GM23248 (cell line): ENCODE measurements around the gene FLAD1. TPM values are rescaled to one million over a fixed set of nuclear protein-coding genes. Genes with fewer than 3 reads are reported as not detected.

ENCODE experiments used
- DNase-seq: peaks from one replicate; pipeline ENCODE4 v3.0.0-alpha.2; 2015
- H2AFZ ChIP-seq: fragments of 200-600 bp; sonication (generic); 2 replicates; pipeline ENCODE4 v1.6.1; 2016; ENCODE audit warnings: antibody characterized with exemption
- H3F3A ChIP-seq: fragments of 200-600 bp; sonication (generic); 2 replicates; pipeline ENCODE4 v1.6.1; 2016; ENCODE audit warnings: mild to moderate bottlenecking, antibody characterized with exemption, mixed run types; ENCODE audit not compliant: insufficient read depth
- H3K27ac ChIP-seq: fragments of 200-600 bp; sonication (generic); 2 replicates; pipeline ENCODE4 v1.5.1; 2016; ENCODE audit warnings: mild to moderate bottlenecking
- H3K27me3 ChIP-seq: fragments of 200-600 bp; sonication (generic); replicated peaks from 2 replicates; pipeline ENCODE4 v1.6.1; 2016; ENCODE audit warnings: mild to moderate bottlenecking; ENCODE audit not compliant: insufficient read depth
- H3K36me3 ChIP-seq: fragments of 200-600 bp; sonication (generic); 2 replicates; pipeline ENCODE4 v1.6.1; 2016; ENCODE audit warnings: low read depth, mild to moderate bottlenecking
- H3K4me1 ChIP-seq: fragments of 200-600 bp; sonication (generic); 2 replicates; pipeline ENCODE4 v1.6.1; 2016; ENCODE audit warnings: mild to moderate bottlenecking; ENCODE audit not compliant: insufficient read depth
- H3K4me2 ChIP-seq: fragments of 200-600 bp; sonication (generic); one replicate; pipeline ENCODE4 v1.6.1; 2016; ENCODE audit warnings: mild to moderate bottlenecking; ENCODE audit not compliant: unreplicated experiment
- H3K4me3 ChIP-seq: fragments of 200-600 bp; sonication (generic); 2 replicates; pipeline ENCODE4 v1.5.1; 2016; ENCODE audit warnings: mild to moderate bottlenecking
- H3K79me2 ChIP-seq: fragments of 200-600 bp; sonication (generic); 2 replicates; pipeline ENCODE4 v1.6.1; 2016; ENCODE audit warnings: mild to moderate bottlenecking; ENCODE audit not compliant: insufficient read depth
- H3K9ac ChIP-seq: fragments of 200-600 bp; sonication (generic); 2 replicates; pipeline ENCODE4 v1.6.1; 2016; ENCODE audit warnings: mild to moderate bottlenecking
- H3K9me2 ChIP-seq: fragments of 200-600 bp; sonication (generic); 2 replicates; pipeline ENCODE4 v1.6.1; 2016; ENCODE audit warnings: mixed run types, mild to moderate bottlenecking, moderate library complexity; ENCODE audit not compliant: insufficient read depth
- H3K9me3 ChIP-seq: fragments of 200-600 bp; sonication (generic); one replicate; pipeline ENCODE4 v1.6.1; 2017; ENCODE audit warnings: low read depth
- H4K20me1 ChIP-seq: fragments of 200-600 bp; sonication (generic); 2 replicates; pipeline ENCODE4 v1.6.0; 2016; ENCODE audit not compliant: insufficient read depth
- EZH2 ChIP-seq: fragments of 200-600 bp; sonication (generic); IDR thresholded peaks from 2 replicates; pipeline ENCODE4 v1.6.1; 2018; ENCODE audit warnings: antibody characterized with exemption, mild to moderate bottlenecking; ENCODE audit not compliant: insufficient read depth, poor library complexity, severe bottlenecking
- EZH2phosphoT487 ChIP-seq: fragments of 200-600 bp; sonication (generic); IDR thresholded peaks from 2 replicates; pipeline ENCODE4 v1.6.1; 2018; ENCODE audit warnings: antibody characterized with exemption, moderate library complexity, mild to moderate bottlenecking, low read depth; ENCODE audit not compliant: insufficient read depth
- WGBS, 2 experiments: methylation state at CpG; one replicate each; pipeline ENCODE4 v1.1.6; 2015 to 2017; ENCODE audit warnings: low lambda C conversion rate in 2 of 2, low coverage in 1 of 2; ENCODE audit errors: missing lambda C conversion rate in 2 of 2; 5-methylcytosine and 5-hydroxymethylcytosine counted together
- in situ Hi-C: fragments of 300-500 bp; cut with MboI; formaldehyde crosslinking; loops from 2 replicates; pipeline ENCODE4 v1.15.0; 2020
- polyA plus RNA-seq: library from polyadenylated mRNA; unstranded; fragments of >200 nt; fragmentation: Nextera tagmentation; extraction: Ambion mirVana; gene quantifications from 2 replicates; pipeline ENCODE4 v1.2.1, GENCODE V29; 2016
- total RNA-seq: library from RNA; depleted of rRNA; stranded (reverse); fragments of >200 nt; shearing (Covaris generic); gene quantifications from 2 replicates; pipeline ENCODE4 v1.2.3, GENCODE V29; 2014

Gene FLAD1
- total and polyA plus RNA-seq, 2 experiments from 2014 or later = 21.3 to 30.2 TPM

GRCh38 chr1:155029513-155030242, 46.5 kb downstream of the FLAD1 start:
- DNase-seq = no peak
- Histone ChIP-seq H3K9me3 (no peaks in the 10 kb centered on the region), H4K20me1 (no peaks in the 10 kb centered on the region), H3K4me2 (no peak overlapping the region), H3K9me2 (no peaks in the 10 kb centered on the region), H3K4me3 (no peak overlapping the region), H3K79me2 (no peaks in the 10 kb centered on the region), H3K9ac (no peak overlapping the region), H3K27ac (no peak overlapping the region), H3K4me1 (no peaks in the 10 kb centered on the region), H3F3A (no peaks in the 10 kb centered on the region), H2AFZ (no peak overlapping the region), H3K27me3 (no peaks in the 10 kb centered on the region), H3K36me3 (no peaks in the 10 kb centered on the region)
- TF ChIP-seq EZH2 (no peak), EZH2phosphoT487 (no peak)
- in situ Hi-C loops = no loop called here
- WGBS, 2 experiments = 55 to 66% methylated on average over 10 to 16 of the region's 16 CpGs

- no peaks in the 10 kb centered on the region for H3K4me1 ChIP-seq
- H3K4me2 ChIP-seq = no peak overlapping the region
- no peaks in the 10 kb centered on the region for H3K9me2 ChIP-seq
- in situ Hi-C loops = no loop called here
- H3K79me2 ChIP-seq = no peaks in the 10 kb centered on the region
- no peaks in the 10 kb centered on the region for H4K20me1 ChIP-seq
- no peaks in the 10 kb centered on the region for H3K27me3 ChIP-seq
- DNase-seq = no peak
- H3K27ac ChIP-seq = no peak overlapping the region
- no peaks in the 10 kb centered on the region for H3F3A ChIP-seq
- H3K36me3 ChIP-seq = no peaks in the 10 kb centered on the region
- TF ChIP-seq EZH2phosphoT487 (no peak), EZH2 (no peak)
- H3K4me3 ChIP-seq = no peak overlapping the region
- no peaks in the 10 kb centered on the region for H3K9me3 ChIP-seq
- H3K9ac ChIP-seq = no peak overlapping the region
- H2AFZ ChIP-seq = no peak overlapping the region
- WGBS, 2 experiments = 84 to 87% methylated on average over 13 of the region's 15 CpGs
These were observed 47.2 kb downstream of the FLAD1 start for GRCh38 chr1:155030243-155030795.

- Histone ChIP-seq H3K9me3 (no peaks in the 10 kb centered on the region), H3K27me3 (no peaks in the 10 kb centered on the region), H2AFZ (no peak overlapping the region), H3K4me1 (no peaks in the 10 kb centered on the region), H3K9me2 (no peaks in the 10 kb centered on the region), H4K20me1 (no peaks in the 10 kb centered on the region), H3F3A (no peaks in the 10 kb centered on the region), H3K79me2 (no peaks in the 10 kb centered on the region), H3K9ac (no peak overlapping the region), H3K36me3 (no peaks in the 10 kb centered on the region), H3K4me2 (no peak overlapping the region), H3K27ac (no peak overlapping the region), H3K4me3 (no peak overlapping the region)
- in situ Hi-C loops = no loop called here
- WGBS, 2 experiments = 52 to 58% methylated on average over 11 of the region's 11 CpGs
- TF ChIP-seq EZH2phosphoT487 (no peak), EZH2 (no peak)
- DNase-seq = no peak
These were observed 47.8 kb downstream of the FLAD1 start for GRCh38 chr1:155030899-155031298.

- no peak overlapping the region for H3K9ac ChIP-seq
- H3K4me1 ChIP-seq = no peaks in the 10 kb centered on the region
- no peaks in the 10 kb centered on the region for H3K9me2 ChIP-seq
- no peak for DNase-seq
- no peak overlapping the region for H3K4me2 ChIP-seq
- no peaks in the 10 kb centered on the region for H3F3A ChIP-seq
- no peak overlapping the region for H3K4me3 ChIP-seq
- H2AFZ ChIP-seq = no peak overlapping the region
- no peak for TF ChIP-seq EZH2
- TF ChIP-seq EZH2phosphoT487 = no peak
- no peak overlapping the region for H3K27ac ChIP-seq
- H3K36me3 ChIP-seq = no peaks in the 10 kb centered on the region
- no peaks in the 10 kb centered on the region for H3K9me3 ChIP-seq
- in situ Hi-C loops = no loop called here
- no peaks in the 10 kb centered on the region for H3K27me3 ChIP-seq
- no peaks in the 10 kb centered on the region for H3K79me2 ChIP-seq
- WGBS, 2 experiments = 63 to 70% methylated on average over 11 to 12 of the region's 12 CpGs
- H4K20me1 ChIP-seq = no peaks in the 10 kb centered on the region
These were observed 49.7 kb downstream of the FLAD1 start for GRCh38 chr1:155032886-155033285.
